ENCODE measurements around the gene THOC1.

- TF ChIP-seq SUZ12 (IDR thresholded peaks at IDR 0.05; ENCODE audit: extremely low read depth, insufficient read depth, insufficient read length): no peak
- no peak for TF ChIP-seq YY1 (IDR thresholded peaks at IDR 0.05; ENCODE audit: insufficient read depth, insufficient read length)
- no peak for TF ChIP-seq ZNF274 (IDR thresholded peaks at IDR 0.05; ENCODE audit: low read depth, low read length)
Measured at GRCh38 chr18:310042-310441, 42.2 kb upstream of the THOC1 start.
